Measurements from ENCODE around the gene LRP1B.

The LRP1B gene

DNA sequence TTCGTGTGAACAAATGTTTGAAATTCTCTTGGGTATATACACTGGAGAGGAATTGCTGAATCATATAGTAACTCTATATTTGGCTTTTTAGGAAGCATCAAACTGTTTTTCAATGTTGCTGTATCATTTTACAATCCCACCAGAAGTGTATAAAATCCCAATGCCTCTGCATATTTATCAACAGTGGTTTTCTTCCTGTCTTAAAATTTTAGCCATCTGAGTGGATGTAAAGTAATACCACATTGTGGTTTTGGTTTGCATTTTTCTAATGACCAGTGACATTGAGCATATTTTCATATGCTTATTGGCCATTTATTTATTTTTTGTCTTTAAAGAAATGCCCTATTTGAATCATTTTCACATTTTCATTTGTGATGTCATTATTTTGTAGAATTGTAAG, 22.8 kb upstream of the LRP1B start:
- H3K4me3 ChIP-seq (ENCODE audit: low read length), result no peak overlapping the region
- no peaks in the 10 kb centered on the region for H4K20me1 ChIP-seq (ENCODE audit: insufficient read depth, low read length)
- no peaks in the 10 kb centered on the region for H3K9me2 ChIP-seq (replicated peaks; ENCODE audit: insufficient read depth, low read length)
- H3F3A ChIP-seq (ENCODE audit: insufficient read depth, low read length), result no peaks in the 10 kb centered on the region
- H2AFZ ChIP-seq (ENCODE audit: low read length), result no peak overlapping the region
- TF ChIP-seq, protein P1, sequence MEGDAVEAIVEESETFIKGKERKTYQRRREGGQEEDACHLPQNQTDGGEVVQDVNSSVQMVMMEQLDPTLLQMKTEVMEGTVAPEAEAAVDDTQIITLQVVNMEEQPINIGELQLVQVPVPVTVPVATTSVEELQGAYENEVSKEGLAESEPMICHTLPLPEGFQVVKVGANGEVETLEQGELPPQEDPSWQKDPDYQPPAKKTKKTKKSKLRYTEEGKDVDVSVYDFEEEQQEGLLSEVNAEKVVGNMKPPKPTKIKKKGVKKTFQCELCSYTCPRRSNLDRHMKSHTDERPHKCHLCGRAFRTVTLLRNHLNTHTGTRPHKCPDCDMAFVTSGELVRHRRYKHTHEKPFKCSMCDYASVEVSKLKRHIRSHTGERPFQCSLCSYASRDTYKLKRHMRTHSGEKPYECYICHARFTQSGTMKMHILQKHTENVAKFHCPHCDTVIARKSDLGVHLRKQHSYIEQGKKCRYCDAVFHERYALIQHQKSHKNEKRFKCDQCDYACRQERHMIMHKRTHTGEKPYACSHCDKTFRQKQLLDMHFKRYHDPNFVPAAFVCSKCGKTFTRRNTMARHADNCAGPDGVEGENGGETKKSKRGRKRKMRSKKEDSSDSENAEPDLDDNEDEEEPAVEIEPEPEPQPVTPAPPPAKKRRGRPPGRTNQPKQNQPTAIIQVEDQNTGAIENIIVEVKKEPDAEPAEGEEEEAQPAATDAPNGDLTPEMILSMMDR (IDR thresholded peaks at IDR 0.05; ENCODE audit: low read length), result no peak
- no peak for TF ChIP-seq EZH2phosphoT487 (IDR thresholded peaks at IDR 0.05; ENCODE audit: low read length)
- TF ChIP-seq EZH2 (optimal IDR thresholded peaks at IDR 0.05; ENCODE audit: low read depth, low read length), result no peak
- H3K36me3 ChIP-seq (replicated peaks; ENCODE audit: insufficient read depth, low read length), result no peaks in the 10 kb centered on the region
- H3K27ac ChIP-seq (ENCODE audit: low read length), result no peak overlapping the region
- no peaks in the 10 kb centered on the region for H3K4me1 ChIP-seq (ENCODE audit: low read length)
- H3K9me3 ChIP-seq (replicated peaks; ENCODE audit: insufficient read depth, low read length), result no peaks in the 10 kb centered on the region
- H3K27me3 ChIP-seq (replicated peaks; ENCODE audit: insufficient read depth, low read length), result no peaks in the 10 kb centered on the region
- no peak overlapping the region for H3K9ac ChIP-seq (ENCODE audit: low read length)
- no peak overlapping the region for H3K4me2 ChIP-seq (ENCODE audit: low read depth, low read length)
- H3K79me2 ChIP-seq (ENCODE audit: low read length), result no peaks in the 10 kb centered on the region
- DNase-seq, result no peak

DNA sequence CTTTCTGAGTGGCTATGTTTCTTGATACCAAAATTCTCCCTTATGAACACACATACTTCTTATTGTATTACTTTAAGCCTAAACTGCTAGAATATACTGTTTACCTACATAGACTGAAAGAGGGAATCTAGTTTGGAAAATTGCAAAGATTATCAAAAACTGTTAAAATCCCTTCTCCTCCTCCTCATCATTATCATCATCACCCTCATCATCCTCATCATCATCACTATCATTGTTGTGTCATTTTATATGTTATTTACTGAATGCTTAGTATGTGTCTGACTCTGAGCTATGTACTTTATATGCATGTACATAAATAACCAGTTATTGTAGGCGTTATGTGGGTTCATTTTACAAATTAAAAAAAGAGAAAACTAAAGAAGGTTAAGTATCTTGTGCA, 19.6 kb upstream of the LRP1B start:
- Histone ChIP-seq H3K79me2 (ENCODE audit: low read length) (no peaks in the 10 kb centered on the region), H3F3A (ENCODE audit: insufficient read depth, low read length) (no peaks in the 10 kb centered on the region), H3K9me3 (replicated peaks; ENCODE audit: insufficient read depth, low read length) (no peaks in the 10 kb centered on the region), H3K27me3 (replicated peaks; ENCODE audit: insufficient read depth, low read length) (no peaks in the 10 kb centered on the region), H4K20me1 (ENCODE audit: insufficient read depth, low read length) (no peaks in the 10 kb centered on the region), H3K4me2 (ENCODE audit: low read depth, low read length) (no peak overlapping the region), H3K4me3 (ENCODE audit: low read length) (no peak overlapping the region), H3K9ac (ENCODE audit: low read length) (no peak overlapping the region), H3K9me2 (replicated peaks; ENCODE audit: insufficient read depth, low read length) (no peaks in the 10 kb centered on the region), H2AFZ (ENCODE audit: low read length) (no peak overlapping the region), H3K4me1 (ENCODE audit: low read length) (no peaks in the 10 kb centered on the region), H3K36me3 (replicated peaks; ENCODE audit: insufficient read depth, low read length) (no peaks in the 10 kb centered on the region), H3K27ac (ENCODE audit: low read length) (no peak overlapping the region)
- no peak for DNase-seq
- TF ChIP-seq EZH2phosphoT487 (IDR thresholded peaks at IDR 0.05; ENCODE audit: low read length) (no peak), EZH2 (optimal IDR thresholded peaks at IDR 0.05; ENCODE audit: low read depth, low read length) (no peak)
- TF ChIP-seq, protein P1 (IDR thresholded peaks at IDR 0.05; ENCODE audit: low read length), result no peak

DNA sequence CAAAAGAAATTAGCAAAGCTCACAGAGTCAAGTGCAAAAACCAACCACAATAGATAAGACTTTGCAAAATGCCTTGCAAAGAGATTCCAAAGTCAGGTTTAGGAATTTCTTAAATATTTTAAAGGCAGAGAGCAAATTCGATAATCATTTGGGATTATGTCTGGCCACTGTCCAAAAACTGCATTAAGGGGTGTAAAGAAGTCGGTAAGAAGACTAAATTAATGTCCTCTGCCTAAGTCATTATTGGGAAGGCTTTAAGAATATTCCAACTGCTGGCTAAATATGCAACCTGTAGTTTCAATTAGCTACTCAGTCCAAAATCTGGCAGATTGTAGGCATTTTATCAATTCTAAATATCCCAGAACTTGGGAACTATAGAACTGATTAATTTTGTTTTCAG, 13.7 kb upstream of the LRP1B start:
- DNase-seq, result no peak
- no peaks in the 10 kb centered on the region for H3K9me3 ChIP-seq (replicated peaks; ENCODE audit: insufficient read depth, low read length)
- H3K4me3 ChIP-seq (ENCODE audit: low read length), result no peak overlapping the region
- H3K4me1 ChIP-seq (ENCODE audit: low read length), result no peaks in the 10 kb centered on the region
- no peak overlapping the region for H3K9ac ChIP-seq (ENCODE audit: low read length)
- H3K9me2 ChIP-seq (replicated peaks; ENCODE audit: insufficient read depth, low read length), result no peaks in the 10 kb centered on the region
- H3F3A ChIP-seq (ENCODE audit: insufficient read depth, low read length), result no peaks in the 10 kb centered on the region
- H3K4me2 ChIP-seq (ENCODE audit: low read depth, low read length), result no peak overlapping the region
- H3K27ac ChIP-seq (ENCODE audit: low read length), result no peak overlapping the region
- no peaks in the 10 kb centered on the region for H3K79me2 ChIP-seq (ENCODE audit: low read length)
- H3K27me3 ChIP-seq (replicated peaks; ENCODE audit: insufficient read depth, low read length), result no peaks in the 10 kb centered on the region
- no peaks in the 10 kb centered on the region for H4K20me1 ChIP-seq (ENCODE audit: insufficient read depth, low read length)
- no peaks in the 10 kb centered on the region for H3K36me3 ChIP-seq (replicated peaks; ENCODE audit: insufficient read depth, low read length)
- TF ChIP-seq, protein P1 (IDR thresholded peaks at IDR 0.05; ENCODE audit: low read length), result no peak
- TF ChIP-seq EZH2phosphoT487 (IDR thresholded peaks at IDR 0.05; ENCODE audit: low read length), result no peak
- no peak for TF ChIP-seq EZH2 (optimal IDR thresholded peaks at IDR 0.05; ENCODE audit: low read depth, low read length)
- H2AFZ ChIP-seq (ENCODE audit: low read length), result no peak overlapping the region
